Astrocyte of the spinal cord (primary cell): ENCODE measurements around the gene LDHAL6A.

Source experiments
- DNase-seq: peaks from one replicate; pipeline ENCODE4 v3.0.0; 2011; ENCODE audit warnings: low read depth, low spot score
- H3K4me3 ChIP-seq: 2 replicates; pipeline ENCODE4 v1.5.1; 2011; ENCODE audit warnings: low read depth, mild to moderate bottlenecking, low read length, moderate library complexity
- CTCF ChIP-seq: IDR thresholded peaks from 2 replicates; pipeline ENCODE4 v1.5.1; 2012; ENCODE audit warnings: low read depth, mild to moderate bottlenecking, low read length, inconsistent platforms
- in situ Hi-C: cut with HindIII; loops from 2 replicates; pipeline ENCODE4 v1.10.0; 2017; ENCODE audit warnings: low sequenced_read_pairs

Gene LDHAL6A

GRCh38 chr11:18495271-18495670, 39.6 kb downstream of the LDHAL6A start:
- TF ChIP-seq CTCF, result no peak
- in situ Hi-C loops, result no loop called here
- no peak for DNase-seq
- H3K4me3 ChIP-seq, result no peak overlapping the region

- no peak for DNase-seq
- in situ Hi-C loops, result no loop called here
- no peak for TF ChIP-seq CTCF
- H3K4me3 ChIP-seq, result no peak overlapping the region
Measured at GRCh38 chr11:18495703-18496102, 40.0 kb downstream of the LDHAL6A start.

GRCh38 chr11:18498039-18498438, 42.4 kb downstream of the LDHAL6A start:
- in situ Hi-C loops, result no loop called here
- no peak overlapping the region for H3K4me3 ChIP-seq
- no peak for TF ChIP-seq CTCF
- DNase-seq, result no peak

GRCh38 chr11:18501629-18502028, 46.0 kb downstream of the LDHAL6A start:
- TF ChIP-seq CTCF, result no peak
- in situ Hi-C loops, result no loop called here
- DNase-seq, result no peak

GRCh38 chr11:18502352-18502751, 46.7 kb downstream of the LDHAL6A start:
- DNase-seq, result no peak
- no peak for TF ChIP-seq CTCF
- in situ Hi-C loops, result no loop called here
- no peak overlapping the region for H3K4me3 ChIP-seq

More at GRCh38 chr11:18501629-18502028, 46.0 kb downstream of the LDHAL6A start:
- H3K4me3 ChIP-seq, result no peak overlapping the region

GRCh38 chr11:18521122-18521521, 65.5 kb downstream of the LDHAL6A start:
- H3K4me3 ChIP-seq, result no peak overlapping the region
- in situ Hi-C loops, result no loop called here

More at GRCh38 chr11:18521122-18521521, 65.5 kb downstream of the LDHAL6A start:
- no peak for DNase-seq
- no peak for TF ChIP-seq CTCF
